OCI-LY1 (cell line): ENCODE results near the gene SOS1.
A peak's percentile ranks its signal among the peaks of the same experiment; 100 is the strongest.

Experiments used
- H2AFZ ChIP-seq: fragments of 200-600 bp; sonication (generic), shearing (Covaris generic); 2 replicates; pipeline ENCODE4 v1.6.0; 2014; ENCODE audit warnings: antibody characterized with exemption, mild to moderate bottlenecking, low read length
- H3F3A ChIP-seq: fragments of 200-600 bp; sonication (generic), shearing (Covaris generic); 2 replicates; pipeline ENCODE4 v1.6.0; 2014; ENCODE audit warnings: mild to moderate bottlenecking, antibody characterized with exemption, low read length, moderate library complexity; ENCODE audit not compliant: insufficient read depth
- H3K27ac ChIP-seq: fragments of 200-600 bp; sonication (generic); 2 replicates; pipeline ENCODE4 v1.5.1; 2014; ENCODE audit warnings: low read length, mixed run types, mild to moderate bottlenecking, low read depth; ENCODE audit not compliant: poor library complexity, severe bottlenecking
- H3K27me3 ChIP-seq: fragments of 200-600 bp; sonication (generic); 2 replicates; pipeline ENCODE4 v1.6.0; 2014; ENCODE audit warnings: antibody characterized with exemption, mild to moderate bottlenecking, low read length, moderate library complexity; ENCODE audit not compliant: insufficient read depth
- H3K36me3 ChIP-seq: fragments of 200-600 bp; sonication (generic); 2 replicates; pipeline ENCODE4 v1.6.1; 2014; ENCODE audit warnings: mild to moderate bottlenecking, antibody characterized with exemption, low read length, moderate library complexity, mixed read lengths; ENCODE audit not compliant: insufficient read depth
- H3K4me1 ChIP-seq: fragments of 200-600 bp; sonication (generic); 2 replicates; pipeline ENCODE4 v1.5.1; 2014; ENCODE audit warnings: mild to moderate bottlenecking, low read length, moderate library complexity; ENCODE audit not compliant: insufficient read depth, severe bottlenecking
- H3K4me2 ChIP-seq: fragments of 200-600 bp; sonication (generic), shearing (Covaris generic); 2 replicates; pipeline ENCODE4 v1.6.1; 2014; ENCODE audit warnings: low read length
- H3K4me3 ChIP-seq: fragments of 200-600 bp; sonication (generic); 2 replicates; pipeline ENCODE4 v1.5.1; 2014; ENCODE audit warnings: low read length, low read depth, mild to moderate bottlenecking, mixed read lengths; ENCODE audit not compliant: poor library complexity, severe bottlenecking
- H3K79me2 ChIP-seq: fragments of 200-600 bp; shearing (Covaris generic); 2 replicates; pipeline ENCODE4 v1.6.1; 2016; ENCODE audit warnings: mixed run types, low read length, mixed read lengths; ENCODE audit not compliant: insufficient read depth
- H3K9ac ChIP-seq: fragments of 200-600 bp; sonication (generic), shearing (Covaris generic); 2 replicates; pipeline ENCODE4 v1.6.1; 2014; ENCODE audit warnings: mild to moderate bottlenecking, low read length, mixed read lengths
- H3K9me2 ChIP-seq: fragments of 200-600 bp; sonication (generic), shearing (Covaris generic); 2 replicates; pipeline ENCODE4 v1.6.1; 2014; ENCODE audit warnings: low read depth, mild to moderate bottlenecking, low read length, mixed read lengths
- H3K9me3 ChIP-seq: fragments of 200-600 bp; shearing (Covaris generic); 2 replicates; pipeline ENCODE4 v1.6.1; 2014; ENCODE audit warnings: low read length, mixed read lengths
- H4K20me1 ChIP-seq: fragments of 200-600 bp; sonication (generic), shearing (Covaris generic); 2 replicates; pipeline ENCODE4 v1.6.0; 2016; ENCODE audit warnings: mild to moderate bottlenecking, low read length; ENCODE audit not compliant: insufficient read depth
- CTCF ChIP-seq: fragments of 200-600 bp; sonication (generic), shearing (Covaris generic); IDR thresholded peaks from 2 replicates; pipeline ENCODE4 v1.5.1; 2017; ENCODE audit warnings: mild to moderate bottlenecking, antibody characterized with exemption, low read length, moderate library complexity, mixed read lengths
- EZH2 ChIP-seq: fragments of 200-600 bp; sonication (generic), shearing (Covaris generic); IDR thresholded peaks from 2 replicates; pipeline ENCODE4 v1.8.0; 2017; ENCODE audit warnings: borderline replicate concordance, mixed run types, mild to moderate bottlenecking, antibody characterized with exemption, low read length, moderate library complexity, mixed read lengths

The SOS1 gene

GRCh38 chr2:39007875-39008504 is 112.9 kb downstream of the SOS1 start:
- peak overlapping the region; percentile 65 for H3K27ac ChIP-seq
- H4K20me1 ChIP-seq: no peaks in the 10 kb centered on the region
- no peak overlapping the region for H3K4me2 ChIP-seq
- no peak overlapping the region for H3K4me3 ChIP-seq
- H3K9me2 ChIP-seq: no peaks in the 10 kb centered on the region
- no peaks in the 10 kb centered on the region for H3K79me2 ChIP-seq
- no peaks in the 10 kb centered on the region for H3K27me3 ChIP-seq
- H2AFZ ChIP-seq: no peak overlapping the region
- H3K9ac ChIP-seq: no peak overlapping the region
- TF ChIP-seq CTCF (no peak), EZH2 (no peak)
- no peaks in the 10 kb centered on the region; the same call in 1 of the 2 replicates for H3F3A ChIP-seq
- no peaks in the 10 kb centered on the region for H3K9me3 ChIP-seq
- peaks cover 16% of the 10 kb centered on the region for H3K4me1 ChIP-seq
- H3K36me3 ChIP-seq: peaks cover 76% of the 10 kb centered on the region

GRCh38 chr2:39000552-39000951 is 120.3 kb downstream of the SOS1 start:
- H3K4me2 ChIP-seq: no peak overlapping the region
- no peak overlapping the region for H2AFZ ChIP-seq
- no peaks in the 10 kb centered on the region for H4K20me1 ChIP-seq
- H3K27ac ChIP-seq: no peak overlapping the region
- H3K4me3 ChIP-seq: no peak overlapping the region
- H3K79me2 ChIP-seq: no peaks in the 10 kb centered on the region
- no peaks in the 10 kb centered on the region for H3K9me3 ChIP-seq
- no peaks in the 10 kb centered on the region for H3K9me2 ChIP-seq
- peaks cover 80% of the 10 kb centered on the region for H3K36me3 ChIP-seq
- TF ChIP-seq EZH2 (no peak), CTCF (no peak)
- no peaks in the 10 kb centered on the region for H3F3A ChIP-seq
- H3K9ac ChIP-seq: no peak overlapping the region
- no peaks in the 10 kb centered on the region for H3K4me1 ChIP-seq
- no peaks in the 10 kb centered on the region for H3K27me3 ChIP-seq

DNA sequence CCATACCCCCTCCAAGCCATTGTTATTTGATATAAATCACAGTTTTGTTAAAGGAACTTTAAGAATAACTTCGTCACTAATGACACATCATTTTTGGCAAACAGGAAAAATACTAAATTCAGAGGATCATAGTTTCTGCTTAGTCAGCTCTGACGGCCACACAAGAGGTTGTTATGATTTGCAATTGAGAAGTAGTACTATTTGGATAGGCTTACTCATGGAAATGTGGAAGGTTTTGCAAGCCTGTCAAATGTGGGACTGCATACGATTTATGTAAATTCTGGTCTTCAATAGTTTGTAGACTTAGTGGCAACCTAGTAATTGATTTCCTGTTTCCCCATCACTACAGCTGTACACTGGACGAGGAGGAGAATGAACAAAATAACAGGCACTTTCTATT is 123.1 kb downstream of the SOS1 start:
- Histone ChIP-seq H2AFZ (no peak overlapping the region), H3F3A (no peaks in the 10 kb centered on the region), H4K20me1 (no peaks in the 10 kb centered on the region), H3K4me2 (no peak overlapping the region), H3K27me3 (no peaks in the 10 kb centered on the region), H3K9me2 (no peaks in the 10 kb centered on the region), H3K79me2 (no peaks in the 10 kb centered on the region), H3K4me1 (no peaks in the 10 kb centered on the region), H3K4me3 (no peak overlapping the region), H3K9me3 (no peaks in the 10 kb centered on the region), H3K27ac (no peak overlapping the region), H3K36me3 (peaks cover 75% of the 10 kb centered on the region), H3K9ac (no peak overlapping the region)
- TF ChIP-seq CTCF: no peak
- TF ChIP-seq EZH2: no peak
